ENCODE data around the gene STARD13.

The STARD13 gene

DNA sequence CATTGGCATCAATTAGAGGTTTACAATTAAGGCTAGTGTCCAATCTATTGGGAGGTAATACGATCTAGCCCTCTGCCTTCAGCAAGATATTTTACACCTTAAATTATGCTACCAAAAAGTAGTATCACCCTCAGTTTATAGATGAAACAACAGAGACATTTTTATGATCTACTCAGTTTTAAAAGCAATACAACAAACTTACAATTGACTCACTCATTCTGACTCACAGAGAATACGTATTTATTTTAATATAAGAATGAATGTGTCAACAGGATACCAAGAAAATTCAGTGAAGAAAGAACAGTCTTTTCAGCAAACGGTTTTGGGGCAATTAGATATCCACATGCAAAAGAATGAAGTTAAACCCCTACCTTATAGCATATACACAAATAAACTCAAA lies 32.5 kb upstream of the STARD13 start:
- Histone ChIP-seq H2AFZ (ENCODE audit: low read depth, low read length) (no peak overlapping the region), H3K4me1 (ENCODE audit: insufficient read depth, low read length) (no peaks in the 10 kb centered on the region), H3K27me3 (ENCODE audit: insufficient read depth, low read length) (no peaks in the 10 kb centered on the region), H3K9me3 (ENCODE audit: low read length) (no peaks in the 10 kb centered on the region), H3K36me3 (ENCODE audit: insufficient read depth, low read length) (no peaks in the 10 kb centered on the region), H3K4me3 (ENCODE audit: low read length) (no peak overlapping the region)

DNA sequence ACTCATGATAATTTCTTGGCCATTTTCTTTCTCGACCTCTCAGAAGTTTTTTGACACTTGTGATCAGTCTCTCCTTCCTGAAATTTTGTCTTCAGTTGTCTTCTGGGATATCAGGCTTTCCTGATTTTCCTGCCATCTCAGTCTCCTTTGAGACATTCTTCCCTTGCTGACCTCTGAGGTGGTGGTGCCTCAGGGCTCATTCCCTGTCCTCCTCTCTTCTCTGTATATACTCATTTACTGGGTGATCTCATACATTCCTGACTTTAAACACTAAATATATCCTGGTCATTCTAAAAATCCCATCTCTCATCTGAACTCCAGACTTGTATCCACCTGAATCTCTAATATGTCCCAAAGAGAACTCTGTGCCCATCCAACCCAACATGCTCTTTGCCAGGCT lies 31.3 kb upstream of the STARD13 start:
- Histone ChIP-seq H3K9me3 (ENCODE audit: low read length) (no peaks in the 10 kb centered on the region), H3K4me3 (ENCODE audit: low read length) (no peak overlapping the region), H3K27me3 (ENCODE audit: insufficient read depth, low read length) (no peaks in the 10 kb centered on the region), H2AFZ (ENCODE audit: low read depth, low read length) (no peak overlapping the region), H3K4me1 (ENCODE audit: insufficient read depth, low read length) (no peaks in the 10 kb centered on the region), H3K36me3 (ENCODE audit: insufficient read depth, low read length) (no peaks in the 10 kb centered on the region)

DNA sequence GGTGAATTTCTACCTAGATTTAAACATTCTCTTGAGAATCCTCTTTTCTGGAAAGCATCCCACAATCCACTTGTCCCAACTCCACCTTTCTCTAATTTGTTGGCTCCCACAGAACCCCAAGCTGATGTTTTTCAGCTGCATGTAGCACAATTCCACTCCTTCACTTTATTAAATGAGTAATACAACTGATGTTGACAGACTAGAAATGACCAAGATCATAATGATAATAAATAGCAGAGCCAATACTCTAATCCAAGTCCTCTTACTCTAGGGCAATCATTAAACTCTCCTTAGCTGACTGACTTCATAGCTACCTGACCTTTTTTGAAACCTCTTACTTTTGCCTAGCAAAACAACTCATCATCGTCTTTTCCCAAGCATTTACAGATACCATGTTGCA lies 27.9 kb upstream of the STARD13 start:
- no peak overlapping the region for H3K4me3 ChIP-seq (ENCODE audit: low read length)
- H3K9me3 ChIP-seq (ENCODE audit: low read length): no peaks in the 10 kb centered on the region
- H3K27me3 ChIP-seq (ENCODE audit: insufficient read depth, low read length): no peaks in the 10 kb centered on the region
- no peaks in the 10 kb centered on the region for H3K36me3 ChIP-seq (ENCODE audit: insufficient read depth, low read length)
- no peak overlapping the region for H2AFZ ChIP-seq (ENCODE audit: low read depth, low read length)
- H3K4me1 ChIP-seq (ENCODE audit: insufficient read depth, low read length): no peaks in the 10 kb centered on the region

DNA sequence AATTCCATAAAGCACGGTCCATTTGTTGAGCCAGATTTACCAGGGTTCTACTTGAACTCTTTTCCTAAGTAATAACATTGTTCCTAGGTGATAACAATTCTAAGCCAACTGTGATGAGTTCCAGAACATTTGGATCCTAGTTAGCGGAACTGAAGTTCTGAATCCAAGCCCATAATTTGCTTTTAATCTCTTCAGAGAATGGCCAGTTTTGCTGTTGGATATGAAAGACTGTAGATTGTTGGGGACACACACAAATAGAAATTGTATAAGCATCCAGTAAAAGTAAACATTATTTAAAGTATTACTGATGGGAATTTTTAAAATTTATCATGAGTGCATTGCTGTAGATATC lies 27.3 kb upstream of the STARD13 start:
- no peak overlapping the region for H3K4me3 ChIP-seq (ENCODE audit: low read length)
- no peaks in the 10 kb centered on the region for H3K9me3 ChIP-seq (ENCODE audit: low read length)
- H2AFZ ChIP-seq (ENCODE audit: low read depth, low read length): no peak overlapping the region
- H3K36me3 ChIP-seq (ENCODE audit: insufficient read depth, low read length): no peaks in the 10 kb centered on the region
- no peaks in the 10 kb centered on the region for H3K4me1 ChIP-seq (ENCODE audit: insufficient read depth, low read length)
- H3K27me3 ChIP-seq (ENCODE audit: insufficient read depth, low read length): no peaks in the 10 kb centered on the region

DNA sequence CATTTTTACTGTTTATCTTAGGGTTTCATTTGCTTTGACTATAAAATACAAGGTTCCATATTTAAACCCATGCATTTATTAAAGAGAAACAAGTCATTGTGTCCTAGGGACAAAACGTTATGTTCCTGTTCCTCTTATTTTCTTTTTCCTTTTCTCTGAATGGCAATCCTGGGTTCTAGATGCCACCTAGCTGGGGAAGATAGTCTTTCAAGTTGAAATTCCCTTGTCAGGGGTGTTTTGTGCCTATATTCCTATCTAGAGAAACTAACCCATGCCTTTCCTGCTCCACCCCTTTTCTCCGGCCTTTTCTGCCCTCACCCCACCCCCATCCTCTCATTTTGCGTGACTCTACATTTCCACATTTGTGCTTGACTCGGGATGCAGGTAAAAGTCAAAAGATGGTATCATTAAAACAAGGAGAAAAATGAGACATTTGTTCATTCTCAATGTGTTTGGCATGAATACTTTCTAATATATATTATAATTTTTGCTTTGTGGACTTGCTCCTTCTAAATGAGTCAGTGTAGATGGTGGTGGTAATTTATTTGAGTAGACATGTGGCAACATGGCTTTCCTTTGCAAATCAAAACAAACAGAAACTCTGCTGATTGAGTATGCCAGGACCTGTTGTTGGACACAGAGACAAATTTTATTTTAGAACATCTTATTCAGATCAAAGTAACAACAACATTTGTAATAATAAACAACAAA lies 26.8 kb upstream of the STARD13 start:
- Histone ChIP-seq H3K27me3 (ENCODE audit: insufficient read depth, low read length) (no peaks in the 10 kb centered on the region), H3K9me3 (ENCODE audit: low read length) (no peaks in the 10 kb centered on the region), H2AFZ (ENCODE audit: low read depth, low read length) (no peak overlapping the region), H3K36me3 (ENCODE audit: insufficient read depth, low read length) (no peaks in the 10 kb centered on the region), H3K4me3 (ENCODE audit: low read length) (no peak overlapping the region), H3K4me1 (ENCODE audit: insufficient read depth, low read length) (no peaks in the 10 kb centered on the region)

DNA sequence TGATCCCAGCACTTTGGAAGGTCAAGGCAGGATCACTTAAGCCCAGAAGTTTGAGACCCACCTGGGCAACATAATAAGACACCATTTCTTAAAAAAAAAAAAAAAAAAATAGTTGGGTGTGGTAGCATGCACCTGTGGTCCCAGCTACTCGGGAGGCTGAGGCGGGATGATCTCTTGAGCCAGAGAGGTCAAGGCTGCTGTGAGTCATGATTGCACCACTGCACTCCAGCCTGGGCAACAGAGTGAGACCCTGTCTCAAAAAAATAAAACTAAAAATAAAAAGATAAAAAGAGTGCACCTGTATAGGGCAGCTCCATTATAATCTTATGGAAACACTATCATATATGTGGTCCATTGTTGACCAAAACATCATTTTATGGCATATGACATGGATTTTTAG lies 25.5 kb upstream of the STARD13 start:
- Histone ChIP-seq H2AFZ (ENCODE audit: low read depth, low read length) (no peak overlapping the region), H3K4me1 (ENCODE audit: insufficient read depth, low read length) (no peaks in the 10 kb centered on the region), H3K27me3 (ENCODE audit: insufficient read depth, low read length) (no peaks in the 10 kb centered on the region), H3K36me3 (ENCODE audit: insufficient read depth, low read length) (no peaks in the 10 kb centered on the region), H3K9me3 (ENCODE audit: low read length) (no peaks in the 10 kb centered on the region), H3K4me3 (ENCODE audit: low read length) (no peak overlapping the region)

DNA sequence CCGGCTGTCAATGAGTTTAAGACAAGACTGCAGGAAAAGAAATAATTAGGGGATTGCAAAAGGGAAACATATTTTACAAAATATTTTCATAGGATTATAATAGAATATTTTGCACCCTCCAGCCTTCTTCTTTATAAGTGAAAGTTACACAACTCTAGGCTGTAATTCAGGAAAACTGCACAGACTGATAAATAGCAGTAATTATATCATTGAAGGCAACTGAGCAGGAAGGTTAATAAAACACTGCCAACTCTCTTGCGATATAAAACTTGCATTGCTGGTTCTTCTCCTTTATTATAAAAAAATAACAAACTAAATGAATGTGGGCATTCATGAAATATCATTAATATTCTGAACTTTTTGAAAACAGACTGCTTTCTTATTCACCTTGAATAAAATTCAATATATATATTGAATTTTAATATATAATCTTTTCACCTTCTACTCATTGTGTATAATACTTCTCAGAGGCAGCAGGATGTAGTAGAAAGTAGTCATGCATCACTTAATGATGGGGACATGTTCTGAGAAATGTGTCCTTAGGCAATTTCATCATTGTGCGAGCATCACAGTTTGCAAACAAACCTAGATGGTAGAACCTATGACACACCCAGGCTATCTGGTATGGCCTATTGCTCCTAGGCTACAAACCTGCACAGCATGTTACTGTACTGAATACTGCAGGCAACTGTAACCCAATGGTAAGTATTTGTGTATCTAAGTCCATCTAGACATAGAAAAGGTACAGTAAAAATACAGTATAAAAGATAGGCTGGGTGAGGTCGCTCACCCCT lies 24.9 kb upstream of the STARD13 start:
- no peaks in the 10 kb centered on the region for H3K27me3 ChIP-seq (ENCODE audit: insufficient read depth, low read length)
- no peak overlapping the region for H3K4me3 ChIP-seq (ENCODE audit: low read length)
- H2AFZ ChIP-seq (ENCODE audit: low read depth, low read length): no peak overlapping the region
- no peaks in the 10 kb centered on the region for H3K36me3 ChIP-seq (ENCODE audit: insufficient read depth, low read length)
- no peaks in the 10 kb centered on the region for H3K4me1 ChIP-seq (ENCODE audit: insufficient read depth, low read length)
- H3K9me3 ChIP-seq (ENCODE audit: low read length): no peaks in the 10 kb centered on the region

DNA sequence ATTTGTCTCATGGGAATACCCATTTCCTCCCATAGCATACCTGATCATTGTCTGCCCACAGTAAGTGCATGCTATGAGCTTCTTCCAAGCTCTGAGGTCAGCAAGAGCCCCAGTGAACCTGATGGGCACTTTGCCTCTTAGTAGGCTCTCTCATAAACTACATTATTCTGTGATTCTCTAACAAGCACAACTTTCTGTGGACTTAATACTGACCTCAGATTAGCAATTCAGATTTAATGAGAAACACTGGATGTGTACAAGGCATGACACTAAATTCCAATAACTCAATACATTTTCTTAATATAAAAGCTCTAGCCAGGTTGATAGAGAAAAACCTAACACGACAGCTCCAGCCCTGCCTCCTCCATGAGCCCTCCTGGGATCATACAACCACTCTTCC lies 23.3 kb upstream of the STARD13 start:
- H3K4me1 ChIP-seq (ENCODE audit: insufficient read depth, low read length): no peaks in the 10 kb centered on the region
- H3K27me3 ChIP-seq (ENCODE audit: insufficient read depth, low read length): no peaks in the 10 kb centered on the region
- no peak overlapping the region for H2AFZ ChIP-seq (ENCODE audit: low read depth, low read length)
- no peaks in the 10 kb centered on the region for H3K36me3 ChIP-seq (ENCODE audit: insufficient read depth, low read length)
- H3K9me3 ChIP-seq (ENCODE audit: low read length): no peaks in the 10 kb centered on the region
- H3K4me3 ChIP-seq (ENCODE audit: low read length): no peak overlapping the region

DNA sequence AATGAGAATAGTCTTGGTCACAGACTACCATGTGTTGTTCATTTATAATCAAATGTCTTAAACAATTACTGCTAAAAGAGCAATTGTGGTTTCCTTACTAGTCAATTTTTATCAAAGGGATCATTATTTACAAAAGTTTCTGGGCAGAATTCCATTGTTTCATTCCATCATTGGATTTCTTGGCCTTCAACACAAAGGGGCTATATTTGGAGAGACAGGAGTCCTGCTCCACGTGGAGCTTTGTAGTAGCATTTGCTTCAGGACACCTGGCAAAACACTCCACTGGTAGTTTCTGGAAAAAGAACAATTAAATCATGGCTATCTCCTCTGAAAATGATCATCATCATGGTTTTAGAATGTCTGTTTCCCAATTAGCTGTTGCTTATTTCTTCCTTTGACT lies 22.3 kb upstream of the STARD13 start:
- Histone ChIP-seq H3K27me3 (ENCODE audit: insufficient read depth, low read length) (no peaks in the 10 kb centered on the region), H2AFZ (ENCODE audit: low read depth, low read length) (no peak overlapping the region), H3K9me3 (ENCODE audit: low read length) (no peaks in the 10 kb centered on the region), H3K4me1 (ENCODE audit: insufficient read depth, low read length) (no peaks in the 10 kb centered on the region), H3K4me3 (ENCODE audit: low read length) (no peak overlapping the region), H3K36me3 (ENCODE audit: insufficient read depth, low read length) (no peaks in the 10 kb centered on the region)

DNA sequence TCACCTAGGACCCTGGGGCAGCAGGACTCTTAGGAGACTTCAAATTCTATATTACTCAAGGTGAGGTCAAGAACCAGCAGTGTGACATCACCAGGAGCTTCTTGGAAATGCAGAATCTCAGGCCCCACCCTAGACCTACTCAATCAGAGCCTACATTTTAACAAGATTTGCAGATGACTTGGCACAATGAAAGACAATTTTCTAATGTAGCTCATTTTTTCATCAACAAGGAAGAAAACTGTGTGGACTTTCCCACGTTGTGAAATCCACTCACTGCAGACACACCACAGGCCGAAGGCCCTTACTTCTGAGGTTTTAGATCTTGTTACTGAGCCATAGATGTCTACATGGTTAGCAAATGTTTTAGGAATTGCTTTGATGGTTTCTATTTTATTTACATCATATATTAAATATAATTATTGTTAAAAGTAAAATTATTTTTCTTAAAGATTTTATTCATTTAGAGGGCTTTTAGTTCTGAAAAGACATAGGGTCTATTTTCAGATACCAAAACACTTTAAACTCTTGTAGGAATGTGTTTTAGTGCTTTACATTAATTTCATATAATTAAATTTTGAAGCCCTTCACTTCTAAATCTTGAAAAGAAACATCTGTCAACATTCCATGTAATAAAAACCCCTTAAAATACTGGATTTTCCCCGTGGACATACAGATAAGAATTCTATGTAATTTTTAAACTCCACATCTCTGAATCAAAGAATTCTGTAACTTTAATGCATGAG lies 18.5 kb upstream of the STARD13 start:
- H3K4me3 ChIP-seq (ENCODE audit: low read length): no peak overlapping the region
- no peaks in the 10 kb centered on the region for H3K36me3 ChIP-seq (ENCODE audit: insufficient read depth, low read length)
- H2AFZ ChIP-seq (ENCODE audit: low read depth, low read length): no peak overlapping the region
- H3K4me1 ChIP-seq (ENCODE audit: insufficient read depth, low read length): no peaks in the 10 kb centered on the region
- H3K9me3 ChIP-seq (ENCODE audit: low read length): no peaks in the 10 kb centered on the region
- H3K27me3 ChIP-seq (ENCODE audit: insufficient read depth, low read length): no peaks in the 10 kb centered on the region

DNA sequence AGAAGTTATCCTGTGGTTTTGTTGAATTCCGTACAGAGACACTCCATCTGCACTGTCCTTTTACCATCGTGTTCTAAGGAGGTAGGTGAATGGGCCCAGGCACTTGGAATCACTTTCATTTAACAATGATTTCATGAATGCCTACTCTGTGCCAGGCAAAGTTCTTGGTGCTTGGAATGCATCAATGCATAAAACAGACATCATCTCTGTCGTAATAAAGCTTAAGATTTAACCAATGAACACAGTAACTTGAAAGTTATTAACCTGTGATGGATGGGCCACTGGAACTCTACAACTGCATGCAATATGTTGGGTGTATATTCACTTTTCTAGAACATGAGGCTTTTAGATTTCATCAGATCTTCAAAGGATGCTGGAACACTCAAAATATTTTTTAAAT lies 14.1 kb upstream of the STARD13 start:
- Histone ChIP-seq H3K27me3 (ENCODE audit: insufficient read depth, low read length) (no peaks in the 10 kb centered on the region), H3K36me3 (ENCODE audit: insufficient read depth, low read length) (no peaks in the 10 kb centered on the region), H3K4me1 (ENCODE audit: insufficient read depth, low read length) (no peaks in the 10 kb centered on the region), H3K4me3 (ENCODE audit: low read length) (no peak overlapping the region), H3K9me3 (ENCODE audit: low read length) (no peaks in the 10 kb centered on the region), H2AFZ (ENCODE audit: low read depth, low read length) (no peak overlapping the region)

DNA sequence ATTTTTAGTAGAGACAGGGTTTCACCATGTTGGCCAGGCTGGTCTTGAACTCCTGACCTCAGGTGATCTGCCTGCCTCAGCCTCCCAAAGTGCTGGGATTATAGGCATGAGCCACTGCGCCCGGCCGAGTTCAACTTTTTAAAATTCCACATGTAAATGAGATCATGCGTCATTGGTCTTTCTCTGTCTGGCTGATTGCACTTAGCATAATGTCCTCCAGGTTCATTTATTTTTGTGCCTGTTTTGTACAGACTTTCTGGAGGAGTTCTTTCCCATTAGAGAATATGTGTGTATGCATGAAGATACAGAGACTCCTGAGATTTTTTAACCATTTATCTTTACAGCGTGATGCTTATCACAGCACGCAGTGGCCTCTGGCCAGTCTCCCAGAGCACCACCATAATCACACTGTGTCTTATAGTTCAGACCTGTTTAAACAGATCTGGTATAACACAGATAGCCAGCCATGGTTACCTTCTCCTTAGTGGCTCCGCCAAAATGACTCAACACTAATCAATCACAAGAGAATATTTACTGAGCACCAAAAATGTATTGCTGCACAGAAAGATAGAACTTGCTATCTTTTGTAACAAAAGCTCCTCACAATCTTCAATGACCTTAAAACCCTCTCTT lies 11.4 kb upstream of the STARD13 start:
- no peaks in the 10 kb centered on the region for H3K27me3 ChIP-seq (ENCODE audit: insufficient read depth, low read length)

DNA sequence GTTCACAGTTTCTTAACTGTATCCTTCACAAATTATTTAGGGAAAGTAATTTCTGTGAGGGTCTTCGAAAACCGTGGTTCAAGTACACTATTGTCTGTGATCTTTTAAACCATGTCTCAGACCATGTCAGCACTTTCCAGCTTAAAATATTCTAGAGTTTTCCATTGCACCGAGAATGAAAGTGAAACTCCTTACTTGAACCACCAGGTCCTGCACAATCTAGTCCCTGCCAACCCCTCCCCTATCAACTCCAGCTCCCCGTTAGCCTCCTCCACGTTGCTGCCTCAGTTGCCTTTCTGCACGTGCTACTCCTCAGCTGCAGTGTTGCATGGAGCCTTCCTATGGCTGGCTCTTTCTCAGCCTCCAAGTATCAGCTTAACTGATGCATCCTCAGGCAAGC lies 7.2 kb upstream of the STARD13 start:
- Histone ChIP-seq H3K4me1 (ENCODE audit: insufficient read depth, low read length) (no peaks in the 10 kb centered on the region), H3K4me3 (ENCODE audit: low read length) (no peak overlapping the region), H3K27me3 (ENCODE audit: insufficient read depth, low read length) (no peaks in the 10 kb centered on the region)

More for the DNA sequence above, 11.4 kb upstream of the STARD13 start:
- H3K4me1 ChIP-seq (ENCODE audit: insufficient read depth, low read length): no peaks in the 10 kb centered on the region
- H3K36me3 ChIP-seq (ENCODE audit: insufficient read depth, low read length): no peaks in the 10 kb centered on the region
- H3K4me3 ChIP-seq (ENCODE audit: low read length): no peak overlapping the region
- H3K9me3 ChIP-seq (ENCODE audit: low read length): no peaks in the 10 kb centered on the region
- no peak overlapping the region for H2AFZ ChIP-seq (ENCODE audit: low read depth, low read length)

More for the DNA sequence above, 7.2 kb upstream of the STARD13 start:
- no peaks in the 10 kb centered on the region for H3K36me3 ChIP-seq (ENCODE audit: insufficient read depth, low read length)
- H2AFZ ChIP-seq (ENCODE audit: low read depth, low read length): no peak overlapping the region
- no peaks in the 10 kb centered on the region for H3K9me3 ChIP-seq (ENCODE audit: low read length)

Measured in neuron (in vitro differentiated cells).